Heart right ventricle (tissue), 16 donors: ENCODE measurements around the gene LCNL1. TPM values are rescaled to one million over a fixed set of nuclear protein-coding genes. Genes with fewer than 3 reads are reported as not detected.
A peak's percentile ranks its signal among the peaks of the same experiment; 100 is the strongest.

ENCODE experiments used
- ATAC-seq, 8 donors: fragments of 200-7000 bp; cut with Tn5 transposase; one replicate each; pipeline ENCODE4 v1.9.1; 2020; ENCODE audit warnings: mild to moderate bottlenecking in 8 of 8, moderate library complexity in 8 of 8, moderate number of reproducible peaks in 1 of 8
- DNase-seq, 2 donors: peaks; one replicate each; pipeline ENCODE4 v3.0.0-alpha.2; 2020
- H3K27ac ChIP-seq, 10 donors: fragments of 200-600 bp; sonication (generic) in 2 of 10; one replicate each; pipeline versions ENCODE4 v1.5.0 to v1.8.0; 2020 to 2022; ENCODE audit warnings: mild to moderate bottlenecking in 3 of 10
- H3K27me3 ChIP-seq, 7 donors: fragments of 200-600 bp; one replicate each; pipeline ENCODE4 v1.8.0; 2021 to 2022; ENCODE audit warnings: mild to moderate bottlenecking in 2 of 7
- H3K36me3 ChIP-seq, 9 donors: fragments of 200-600 bp; sonication (generic) in 1 of 9; one replicate each; pipeline versions ENCODE4 v1.5.0 to v1.8.0; 2020 to 2022; ENCODE audit warnings: mild to moderate bottlenecking in 2 of 9
- H3K4me1 ChIP-seq, 9 donors: fragments of 200-600 bp; sonication (generic) in 1 of 9; one replicate each; pipeline versions ENCODE4 v1.5.0 to v1.8.0; 2020 to 2022; ENCODE audit warnings: mild to moderate bottlenecking in 4 of 9
- H3K4me3 ChIP-seq, 10 donors: fragments of 200-600 bp; sonication (generic) in 2 of 10; one replicate each; pipeline versions ENCODE4 v1.5.0 to v1.8.0; 2020 to 2022; ENCODE audit warnings: mild to moderate bottlenecking in 7 of 10, moderate library complexity in 2 of 10
- H3K9me3 ChIP-seq, 11 donors: fragments of 200-600 bp in 10 of 11; sonication (generic) in 2 of 11; one replicate each; pipeline versions ENCODE4 v1.5.0 to v1.8.0; 2013 to 2022; ENCODE audit warnings: mild to moderate bottlenecking in 2 of 11, control low read depth in 1 of 11, moderate library complexity in 1 of 11
- CTCF ChIP-seq, 9 donors: fragments of 200-600 bp; sonication (generic) in 2 of 9; IDR thresholded peaks; one replicate each; pipeline versions ENCODE4 v1.5.0 to v1.8.0; 2021 to 2022; ENCODE audit warnings: antibody characterized with exemption in 9 of 9, mild to moderate bottlenecking in 5 of 9, moderate library complexity in 1 of 9
- WGBS, 2 donors: extraction: QIAGEN DNeasy Blood & Tissue Kit; methylation state at CpG; one replicate each; pipeline ENCODE4 v1.1.7; 2013; ENCODE audit warnings: inconsistent platforms in 1 of 2; 5-methylcytosine and 5-hydroxymethylcytosine counted together
- intact Hi-C, 10 donors: fragments of 100-400 bp; cut with DNase I; formaldehyde crosslinking; loops; one replicate each; pipeline versions ENCODE4 v1.11.1 to v1.14.2; 2022
- polyA plus RNA-seq, 2 donors: library from polyadenylated mRNA; stranded (reverse); fragments of 200-250 nt; gene quantifications; one replicate each; pipeline ENCODE4 v1.2.3, GENCODE V29; 2013
- total RNA-seq, 10 donors: library from RNA; stranded (reverse); fragmentation: NEBNext Ultra II Directional in 3 of 10; extraction: Animal tissue kit (Norgen Biotek cat#: 25700) in 3 of 10; gene quantifications; one replicate each; pipeline versions ENCODE4 v1.2.1 to v1.2.4, GENCODE V29; 2021 to 2023
- donor health status: Arrhythmogenic right ventricular cardiomyopathy.
- donor health status: ischemic (EF 13 %, LVEDD 7.1; RV severe dilation, severe dysfunction).
- donor health status: healthy with polysubstance abuse.
- donor health status: DM: no; HTN: yes; CAD: no.
- donor health status: DM: no; HTN: no; CAD: no.
- donor health status: ischemic (EF 25% LVEDD 6.9; RV normal size, moderate dysfunction).
- donor health status: ischemic (EF 25% LVEDD 5.7; RV mildly dilated, moderate dysfunction).
- donor health status: healthy.
- donor health status: DM: yes; HTN: yes; CAD: no.
- donor health status: Ischemic cardiomyopathy.
- donor health status: ischemic (EF 35%, LVEDD 5.7; RV mildly dilated, moderate dysfunction).
- donor health status: nonischemic (EF 11% LVEDD 7.7; RV severe dilation, severe dysfunction).
- donor health status: DM: yes; HTN: yes; CAD: no.
- donor health status: PGD.
- donor health status: ischemic (EF 29% LVEDD 5.4; RV normal size, mild dysfunction).
- donor health status: nonischemic (EF 23%, LVEDD 6.1; RV moderate dilation, normal function).

Gene LCNL1
- total and polyA plus RNA-seq, 12 donors = 0.10 to 10.9 (median 6.4) TPM

- no peak for TF ChIP-seq CTCF (IDR thresholded peaks at IDR 0.05)
- 90 to 92% methylated on average over 15 of the region's 15 CpGs for WGBS, 2 donors
- Histone ChIP-seq H3K4me3 (no peak overlapping the region), H3K27me3 (no peaks in the 10 kb centered on the region), H3K36me3 (peaks cover 10 to 44% (median 23%) of the 10 kb centered on the region in 9 donors), H3K9me3 (no peaks in the 10 kb centered on the region), H3K27ac (no peak overlapping the region), H3K4me1 (peaks cover 0 to 33% (median 16%) of the 10 kb centered on the region in 9 donors)
- intact Hi-C loops = loop anchor here in 1 of 10 donors (10.0 kb wide), 1 partner anchor 53 kb away; the partner anchor contains the start of gene TRAF2
- ATAC-seq = no peak
- DNase-seq = no peak
These were observed 45.4 kb upstream of the LCNL1 start for GRCh38 chr9:136937186-136938001.

GRCh38 chr9:136939431-136939995, 43.3 kb upstream of the LCNL1 start:
- intact Hi-C loops = loop anchor here in 1 of 10 donors (10.0 kb wide), 1 partner anchor 55 kb away; the partner anchor contains the start of gene TRAF2
- peaks cover 10 to 54% (median 28%) of the 10 kb centered on the region in 9 donors for H3K36me3 ChIP-seq
- ATAC-seq = peak in 1 of 8 donors; percentile 2
- DNase-seq = no peak
- H3K27me3 ChIP-seq = no peaks in the 10 kb centered on the region
- peak overlapping the region; percentile 18 to 97 (median 81) for H3K27ac ChIP-seq
- 67 to 78% methylated on average over 28 of the region's 28 CpGs for WGBS, 2 donors
- H3K4me3 ChIP-seq = no peak overlapping the region
- TF ChIP-seq CTCF (IDR thresholded peaks at IDR 0.05) = no peak
- peaks cover 9 to 46% (median 28%) of the 10 kb centered on the region in 9 donors for H3K4me1 ChIP-seq
- H3K9me3 ChIP-seq = no peaks in the 10 kb centered on the region

GRCh38 chr9:136939996-136940525, 42.7 kb upstream of the LCNL1 start:
- H3K4me1 ChIP-seq = peaks cover 12 to 50% (median 28%) of the 10 kb centered on the region in 9 donors
- H3K9me3 ChIP-seq = no peaks in the 10 kb centered on the region
- intact Hi-C loops = loop anchor here in 7 of 10 donors (5.0 to 10.0 kb wide), 7 partner anchors 38 to 148 kb away; partner anchors contain the start of genes PHPT1 (in 3 of the 7), TMEM141 (in 2 of the 7), TRAF2 (in 2 of the 7) and AJM1 (in 1 of the 7)
- peak overlapping the region; percentile 40 to 97 (median 81) for H3K27ac ChIP-seq
- no peak for TF ChIP-seq CTCF (IDR thresholded peaks at IDR 0.05)
- peaks cover 10 to 54% (median 28%) of the 10 kb centered on the region in 9 donors for H3K36me3 ChIP-seq
- DNase-seq (peak; percentile 80 to 84), ATAC-seq (peak; percentile 16 to 87 (median 74))
- no peaks in the 10 kb centered on the region for H3K27me3 ChIP-seq
- 49 to 55% methylated on average over 16 of the region's 16 CpGs for WGBS, 2 donors
- H3K4me3 ChIP-seq = no peak overlapping the region
